BLaER1 (cell line): ENCODE measurements around the gene EPHA6.

Source experiments
- H3K27ac ChIP-seq: shearing (Covaris generic); formaldehyde crosslinking; 2 replicates; pipeline ENCODE4 v1.8.1; 2022
- H3K27me3 ChIP-seq: shearing (Covaris generic); formaldehyde crosslinking; 2 replicates; pipeline ENCODE4 v1.8.1; 2022
- H3K36me3 ChIP-seq: shearing (Covaris generic); formaldehyde crosslinking; 2 replicates; pipeline ENCODE4 v1.8.1; 2022
- H3K4me1 ChIP-seq: shearing (Covaris generic); formaldehyde crosslinking; 2 replicates; pipeline ENCODE4 v1.8.1; 2022
- H3K4me2 ChIP-seq: shearing (Covaris generic); formaldehyde crosslinking; 2 replicates; pipeline ENCODE4 v1.8.1; 2022
- H3K4me3 ChIP-seq: shearing (Covaris generic); formaldehyde crosslinking; 2 replicates; pipeline ENCODE4 v1.8.1; 2022
- H3K9ac ChIP-seq: shearing (Covaris generic); formaldehyde crosslinking; 2 replicates; pipeline ENCODE4 v1.8.1; 2022
- H3K9me3 ChIP-seq: shearing (Covaris generic); formaldehyde crosslinking; 2 replicates; pipeline ENCODE4 v1.8.1; 2022
- H4K20me1 ChIP-seq: shearing (Covaris generic); formaldehyde crosslinking; 2 replicates; pipeline ENCODE4 v1.8.1; 2022
- Cebpa-rat ChIP-seq: shearing (Covaris generic); IDR thresholded peaks from 2 replicates; pipeline ENCODE4 v1.8.1; 2022

EPHA6 gene

DNA sequence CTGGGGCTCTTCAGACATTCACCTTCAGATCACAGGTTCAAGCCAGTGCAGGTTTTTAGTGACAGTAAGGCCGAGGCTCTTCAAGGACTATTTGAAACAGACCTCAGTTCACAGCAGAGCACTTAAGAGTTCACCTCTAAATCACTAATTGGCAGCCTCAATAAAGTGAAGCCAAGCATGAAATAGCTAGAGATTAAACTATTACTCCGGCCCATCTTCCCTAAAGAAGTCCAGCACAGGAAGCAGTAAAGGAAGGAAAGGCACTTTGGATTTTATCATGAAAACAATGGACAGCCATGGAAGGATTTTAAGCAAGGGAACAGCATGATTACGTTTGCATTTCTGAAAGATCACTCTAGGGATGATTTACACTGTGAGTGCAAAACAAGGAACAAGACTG lies 922.5 kb downstream of the EPHA6 start:
- H3K4me2 ChIP-seq, result no peak overlapping the region
- no peak for TF ChIP-seq Cebpa-rat
- H4K20me1 ChIP-seq, result no peaks in the 10 kb centered on the region
- no peak overlapping the region for H3K27ac ChIP-seq
- H3K9me3 ChIP-seq, result no peaks in the 10 kb centered on the region
- H3K27me3 ChIP-seq, result no peaks in the 10 kb centered on the region
- no peak overlapping the region for H3K9ac ChIP-seq
- no peaks in the 10 kb centered on the region for H3K4me1 ChIP-seq
- no peak overlapping the region for H3K4me3 ChIP-seq
- no peaks in the 10 kb centered on the region for H3K36me3 ChIP-seq

DNA sequence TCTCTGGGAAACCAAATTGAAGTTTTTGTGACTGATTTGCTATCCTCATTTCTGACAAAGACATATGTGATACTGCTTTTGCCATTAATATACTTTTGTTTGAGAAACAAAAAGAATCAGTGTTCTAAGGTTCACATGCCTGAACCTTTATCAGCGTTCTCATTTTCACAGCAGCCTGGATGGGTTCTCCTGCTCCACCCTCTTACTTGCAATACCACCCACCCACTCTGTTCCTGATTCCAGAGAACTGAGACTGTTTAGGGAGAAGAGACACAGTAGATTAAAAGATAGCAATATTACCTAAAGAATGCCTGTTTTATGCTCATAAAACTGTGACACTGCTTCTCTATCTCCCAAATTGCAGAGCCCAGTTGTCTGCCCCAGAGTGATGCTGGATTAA lies 924.4 kb downstream of the EPHA6 start:
- no peak overlapping the region for H3K4me3 ChIP-seq
- H3K27me3 ChIP-seq, result no peaks in the 10 kb centered on the region
- H3K4me2 ChIP-seq, result no peak overlapping the region
- H3K9ac ChIP-seq, result no peak overlapping the region
- TF ChIP-seq Cebpa-rat, result no peak
- H4K20me1 ChIP-seq, result no peaks in the 10 kb centered on the region
- H3K4me1 ChIP-seq, result no peaks in the 10 kb centered on the region
- no peak overlapping the region for H3K27ac ChIP-seq
- no peaks in the 10 kb centered on the region for H3K36me3 ChIP-seq
- no peaks in the 10 kb centered on the region for H3K9me3 ChIP-seq

DNA sequence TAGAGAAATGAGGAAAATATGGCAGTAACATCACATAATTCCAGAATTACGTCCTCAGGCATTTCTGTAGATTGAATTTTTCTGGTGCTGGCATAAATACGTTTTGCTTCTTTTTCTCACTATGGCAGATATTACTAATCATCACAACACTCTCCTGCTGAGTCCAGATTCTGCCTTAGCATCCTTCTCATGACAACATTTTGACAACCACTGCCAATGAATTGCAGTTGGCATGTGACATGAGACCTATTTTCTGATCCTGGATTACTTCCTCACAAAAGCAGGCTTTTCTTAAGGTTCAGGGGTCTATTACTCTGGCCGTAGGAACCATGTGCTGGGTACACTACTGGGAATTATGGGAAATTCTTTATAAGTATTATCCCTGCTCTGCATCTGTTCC lies 927.6 kb downstream of the EPHA6 start:
- Histone ChIP-seq H3K4me3 (no peak overlapping the region), H3K9ac (no peak overlapping the region), H3K27ac (no peak overlapping the region), H3K36me3 (no peaks in the 10 kb centered on the region), H4K20me1 (no peaks in the 10 kb centered on the region), H3K4me1 (no peaks in the 10 kb centered on the region), H3K9me3 (no peaks in the 10 kb centered on the region), H3K27me3 (no peaks in the 10 kb centered on the region), H3K4me2 (no peak overlapping the region)
- TF ChIP-seq Cebpa-rat, result no peak

DNA sequence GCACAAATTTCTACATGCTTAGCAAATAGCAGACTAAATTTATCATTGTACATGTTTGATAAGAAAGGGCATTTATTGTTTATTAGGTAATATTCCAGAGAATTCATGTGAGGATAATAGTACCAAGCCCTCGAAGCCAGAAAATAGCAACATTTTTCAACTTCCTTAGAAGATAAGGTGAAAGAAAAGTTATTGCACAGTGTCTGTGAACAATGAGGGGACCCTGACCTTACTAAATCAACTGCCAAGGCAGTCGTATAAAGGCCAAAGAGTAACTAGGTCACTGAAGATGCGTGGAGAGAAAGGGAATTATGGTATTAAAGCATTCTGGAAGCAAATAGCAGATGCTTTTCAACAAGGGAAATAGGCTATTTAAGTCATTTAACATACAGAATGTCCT lies 929.9 kb downstream of the EPHA6 start:
- Histone ChIP-seq H3K9ac (no peak overlapping the region), H4K20me1 (no peaks in the 10 kb centered on the region), H3K4me2 (no peak overlapping the region), H3K4me1 (no peaks in the 10 kb centered on the region), H3K27me3 (no peaks in the 10 kb centered on the region), H3K9me3 (no peaks in the 10 kb centered on the region), H3K4me3 (no peak overlapping the region), H3K36me3 (no peaks in the 10 kb centered on the region), H3K27ac (no peak overlapping the region)
- no peak for TF ChIP-seq Cebpa-rat

DNA sequence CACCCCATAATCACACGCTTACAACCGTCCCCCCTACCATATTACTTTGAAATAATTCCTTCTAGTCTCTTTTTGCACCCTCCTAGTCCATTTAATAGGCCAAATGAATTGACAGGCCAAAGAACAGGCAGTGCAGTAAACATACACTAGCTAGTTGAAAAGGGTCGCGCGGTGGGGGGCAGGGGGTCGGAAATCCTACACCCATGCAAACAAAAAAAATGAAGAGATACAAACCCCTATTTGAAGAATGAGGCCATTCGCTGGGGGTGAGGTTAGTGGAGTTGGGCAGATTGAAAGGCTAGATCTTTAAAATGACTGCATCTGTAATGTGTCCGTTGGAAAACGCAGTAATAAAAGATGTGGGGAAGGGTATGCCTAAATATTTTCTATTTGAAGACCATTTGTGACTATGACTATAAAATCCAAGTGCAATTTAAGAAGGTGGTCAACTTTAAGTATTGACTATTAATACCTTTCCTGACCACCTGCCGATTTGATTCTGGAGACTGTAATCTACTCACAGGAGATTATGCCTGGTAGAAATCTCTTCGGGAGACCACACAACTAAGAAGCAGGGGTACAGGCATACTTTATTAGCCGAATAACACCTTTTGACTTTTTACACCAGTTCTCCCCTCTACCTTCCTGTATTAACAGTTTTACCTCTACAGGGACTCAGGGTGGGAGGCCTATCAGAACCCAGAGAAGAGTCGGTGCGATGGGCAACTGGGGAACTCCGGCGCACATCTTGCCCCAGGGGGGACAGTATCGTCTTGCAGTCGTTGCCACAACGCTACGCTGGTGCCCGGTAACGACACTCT lies 949.4 kb downstream of the EPHA6 start:
- H3K4me1 ChIP-seq, result peaks cover 11% of the 10 kb centered on the region; the same call in 1 of the 2 replicates
- no peaks in the 10 kb centered on the region for H3K27me3 ChIP-seq
- H4K20me1 ChIP-seq, result no peaks in the 10 kb centered on the region
- peak overlapping the region; percentile 59 for H3K9ac ChIP-seq
- H3K27ac ChIP-seq, result peak overlapping the region; percentile 64
- peak overlapping the region; percentile 70 for H3K4me3 ChIP-seq
- no peaks in the 10 kb centered on the region for H3K36me3 ChIP-seq
- TF ChIP-seq Cebpa-rat, result no peak
- peaks cover 5% of the 10 kb centered on the region; the same call in 1 of the 2 replicates for H3K9me3 ChIP-seq
- peak overlapping the region; percentile 72 for H3K4me2 ChIP-seq

DNA sequence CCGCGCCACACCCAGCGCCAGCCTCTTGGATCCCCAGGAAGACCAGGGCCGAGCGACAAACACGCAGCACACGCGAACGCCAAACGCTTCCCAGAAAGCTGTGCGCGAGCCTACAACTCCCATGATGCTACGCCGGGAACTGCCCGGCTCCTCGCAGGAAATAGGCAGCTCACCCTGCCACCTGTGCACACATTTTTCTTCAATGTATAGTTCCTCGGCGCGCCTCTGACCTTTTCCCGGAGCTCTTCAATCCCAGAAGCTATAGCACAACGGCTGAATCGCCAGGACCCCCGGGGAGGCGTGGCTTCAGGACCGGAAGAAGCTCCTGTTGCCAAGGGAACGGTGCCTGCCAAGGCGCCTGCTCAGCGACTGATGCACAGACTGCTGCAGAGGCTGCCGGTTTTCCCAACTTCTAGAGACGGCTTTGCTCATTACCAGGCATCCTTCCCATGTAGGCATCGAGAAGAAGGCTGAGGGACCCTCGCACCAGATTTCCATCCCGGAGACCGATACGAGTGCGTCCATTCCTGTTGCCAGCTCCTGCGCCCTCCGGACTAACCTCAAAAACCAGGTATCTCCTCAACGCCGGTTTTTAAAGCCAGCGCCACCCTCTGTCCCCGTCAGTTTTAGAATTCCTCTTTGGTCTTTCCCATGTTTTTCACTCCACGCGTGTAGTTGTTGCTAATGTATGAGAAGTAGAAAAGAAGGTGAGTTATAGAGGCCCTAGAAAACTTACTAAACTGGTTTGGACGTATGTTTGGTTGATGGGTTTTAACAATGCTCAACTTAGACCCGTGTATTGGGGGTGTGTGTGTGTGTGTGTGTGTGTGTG lies 950.2 kb downstream of the EPHA6 start, which contains the start of gene ARL6:
Gene ARL6, plus strand, starts transcription at position 352 of the 832 bp plus-strand sequence. CDS start 3,350 bp downstream, outside the sequence.
- peak within 1 kb of the TSS; percentile 64 for H3K27ac ChIP-seq
- no peaks in the 10 kb centered on the region for H3K27me3 ChIP-seq
- peak within 1 kb of the TSS; percentile 70 for H3K4me3 ChIP-seq
- peaks cover 11% of the 10 kb centered on the region; the same call in 1 of the 2 replicates for H3K4me1 ChIP-seq
- peak within 1 kb of the TSS; percentile 72 for H3K4me2 ChIP-seq
- no peaks in the 10 kb centered on the region for H4K20me1 ChIP-seq
- H3K36me3 ChIP-seq, result no peaks in the 10 kb centered on the region
- peak within 1 kb of the TSS; percentile 59 for H3K9ac ChIP-seq
- no peak for TF ChIP-seq Cebpa-rat
- H3K9me3 ChIP-seq, result peaks cover 5% of the 10 kb centered on the region; the same call in 1 of the 2 replicates

DNA sequence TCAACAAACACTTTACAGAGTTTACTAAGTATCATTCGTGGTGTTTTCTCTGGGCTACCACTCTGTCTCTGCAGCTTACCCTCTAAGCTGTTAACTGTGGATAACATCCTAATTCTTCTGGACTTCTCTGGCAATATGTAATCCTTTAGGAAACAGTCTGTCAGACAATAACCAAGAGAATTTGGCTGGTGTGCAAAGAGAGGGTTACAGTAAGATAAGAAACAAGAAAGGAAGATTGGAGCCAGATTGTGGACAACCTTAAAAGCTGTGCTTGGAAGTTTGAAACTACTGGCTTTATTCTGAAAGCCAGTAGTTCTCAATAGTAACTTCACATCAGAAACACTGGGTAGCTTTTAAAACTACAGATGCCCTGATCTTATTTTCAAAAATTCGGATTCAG lies 950.9 kb downstream of the EPHA6 start:
- Histone ChIP-seq H3K27ac (no peak overlapping the region), H3K9me3 (peaks cover 5% of the 10 kb centered on the region; the same call in 1 of the 2 replicates), H3K36me3 (no peaks in the 10 kb centered on the region), H3K9ac (no peak overlapping the region), H4K20me1 (no peaks in the 10 kb centered on the region), H3K27me3 (no peaks in the 10 kb centered on the region), H3K4me1 (peaks cover 11% of the 10 kb centered on the region; the same call in 1 of the 2 replicates), H3K4me2 (peak overlapping the region; percentile 72), H3K4me3 (peak overlapping the region; percentile 70)
- TF ChIP-seq Cebpa-rat, result no peak

DNA sequence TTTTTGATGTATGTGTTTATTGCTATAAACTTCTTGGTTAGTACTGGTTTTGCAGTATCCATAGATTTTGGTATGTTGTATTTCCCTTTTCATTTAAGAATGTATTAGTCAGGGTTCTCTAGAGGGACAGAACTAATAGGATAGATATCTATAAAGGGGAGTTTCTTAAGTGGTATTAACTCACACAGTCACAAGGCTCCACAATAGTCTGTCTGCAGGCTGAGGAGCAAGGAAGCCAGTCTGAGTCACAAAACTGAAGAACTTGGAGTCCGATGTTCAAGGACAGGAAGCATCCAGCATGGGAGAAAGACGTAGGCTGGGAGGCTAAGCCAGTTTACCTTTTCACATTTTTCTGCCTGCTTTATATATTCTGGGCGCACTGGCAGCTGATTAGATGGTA lies 958.5 kb downstream of the EPHA6 start:
- Histone ChIP-seq H3K27ac (no peak overlapping the region), H3K9ac (no peak overlapping the region), H4K20me1 (no peaks in the 10 kb centered on the region), H3K9me3 (peaks cover 5% of the 10 kb centered on the region; the same call in 1 of the 2 replicates), H3K36me3 (no peaks in the 10 kb centered on the region), H3K27me3 (no peaks in the 10 kb centered on the region), H3K4me1 (no peaks in the 10 kb centered on the region), H3K4me2 (no peak overlapping the region), H3K4me3 (no peak overlapping the region)
- TF ChIP-seq Cebpa-rat, result no peak

DNA sequence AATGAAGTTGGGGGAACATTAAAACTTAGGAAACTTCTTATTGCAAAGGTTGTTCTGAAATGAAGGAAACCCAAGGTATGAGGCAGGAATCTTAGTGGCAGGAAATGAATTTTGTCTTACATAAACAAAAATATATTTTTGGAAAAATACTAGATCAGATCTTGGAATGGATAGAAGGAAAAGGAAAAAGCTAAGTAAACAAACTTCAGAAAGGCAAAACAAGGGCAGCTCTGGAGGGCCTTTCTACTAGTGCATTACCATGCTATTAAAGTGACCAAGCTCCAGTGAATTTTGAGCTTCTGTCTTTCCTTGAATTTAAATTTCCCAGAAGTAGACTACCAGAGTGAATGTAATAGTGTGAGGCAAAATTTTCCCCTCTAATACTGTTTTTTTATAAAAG lies 963.8 kb downstream of the EPHA6 start:
- no peak overlapping the region for H3K9ac ChIP-seq
- H3K27ac ChIP-seq, result no peak overlapping the region
- no peaks in the 10 kb centered on the region for H3K4me1 ChIP-seq
- H3K4me2 ChIP-seq, result no peak overlapping the region
- no peaks in the 10 kb centered on the region for H3K9me3 ChIP-seq
- no peaks in the 10 kb centered on the region for H4K20me1 ChIP-seq
- H3K36me3 ChIP-seq, result no peaks in the 10 kb centered on the region
- no peak for TF ChIP-seq Cebpa-rat
- H3K4me3 ChIP-seq, result no peak overlapping the region
- no peaks in the 10 kb centered on the region for H3K27me3 ChIP-seq
